GM21447 (cell line): Measurements from ENCODE around the gene ASS1.

Experiments
- ATAC-seq: cut with Tn5 transposase; IDR thresholded peaks from one replicate; pipeline ENCODE4 v1.9.1; 2021; ENCODE audit not compliant: unreplicated experiment

The ASS1 gene

GRCh38 chr9:130452835-130453234 is 8.1 kb downstream of the ASS1 start:
- ATAC-seq: no peak

GRCh38 chr9:130453487-130453886 is 8.7 kb downstream of the ASS1 start:
- ATAC-seq: no peak

GRCh38 chr9:130454096-130454811 is 9.5 kb downstream of the ASS1 start:
- ATAC-seq: no peak

GRCh38 chr9:130454812-130455325 is 10.1 kb downstream of the ASS1 start:
- no peak for ATAC-seq

GRCh38 chr9:130458027-130458803 is 13.5 kb downstream of the ASS1 start:
- no peak for ATAC-seq

GRCh38 chr9:130458804-130459067 is 14.0 kb downstream of the ASS1 start:
- no peak for ATAC-seq

- no peak for ATAC-seq
Observed at GRCh38 chr9:130459151-130459550, 14.4 kb downstream of the ASS1 start.

- no peak for ATAC-seq
Observed at GRCh38 chr9:130459941-130460669, 15.3 kb downstream of the ASS1 start.

GRCh38 chr9:130461218-130461630 is 16.5 kb downstream of the ASS1 start:
- no peak for ATAC-seq

- no peak for ATAC-seq
Observed at GRCh38 chr9:130461731-130462130, 17.0 kb downstream of the ASS1 start.

GRCh38 chr9:130462685-130463540 is 18.2 kb downstream of the ASS1 start:
- no peak for ATAC-seq

GRCh38 chr9:130463763-130464745 is 19.3 kb downstream of the ASS1 start:
- no peak for ATAC-seq

- ATAC-seq: no peak
Observed at GRCh38 chr9:130465383-130466096, 20.8 kb downstream of the ASS1 start.

GRCh38 chr9:130466537-130467217 is 21.9 kb downstream of the ASS1 start:
- ATAC-seq: no peak

- no peak for ATAC-seq
Observed at GRCh38 chr9:130467316-130467715, 22.6 kb downstream of the ASS1 start.

- ATAC-seq: no peak
Observed at GRCh38 chr9:130468566-130468965, 23.8 kb downstream of the ASS1 start.

- no peak for ATAC-seq
Observed at GRCh38 chr9:130470269-130470668, 25.5 kb downstream of the ASS1 start.

- no peak for ATAC-seq
Observed at GRCh38 chr9:130470950-130471349, 26.2 kb downstream of the ASS1 start.
